Pancreas (tissue), 10 donors: ENCODE measurements around the gene NR1H4. TPM values are rescaled to one million over a fixed set of nuclear protein-coding genes. Genes with fewer than 3 reads are reported as not detected.
"Not testable (repeated sequence)": the region's sequence is repeated elsewhere in the genome, so short reads cannot be mapped to it uniquely, and the experiment has no call there.

Experiments used
- ATAC-seq, 4 donors: fragments of 200-7000 bp; cut with Tn5 transposase; one replicate each; pipeline versions ENCODE4 v1.8.0 to v1.9.1; 2020; ENCODE audit warnings: mild to moderate bottlenecking in 4 of 4, moderate library complexity in 4 of 4
- DNase-seq, 6 donors: peaks; one replicate each; pipeline ENCODE4 v3.0.0-alpha.2; 2020
- FAIRE-seq: peaks from 2 replicates; lab custom pipeline; 2012; peaks lifted over from hg19 to GRCh38; lab: Jason Lieb, UNC
- H3K27ac ChIP-seq, 4 donors: fragments of 200-600 bp; sonication (generic); 1 replicate in 3 of 4; 2 replicates in 1 of 4; pipeline versions ENCODE4 v1.5.0 to v1.8.0; 2020
- H3K27me3 ChIP-seq, 4 donors: fragments of 200-600 bp; one replicate each; pipeline ENCODE4 v1.8.0; 2021
- H3K36me3 ChIP-seq, 3 donors: fragments of 200-600 bp; sonication (generic) in 1 of 3; one replicate each; pipeline versions ENCODE4 v1.5.0 to v1.8.0; 2020 to 2021
- H3K4me1 ChIP-seq, 3 donors: fragments of 200-600 bp; one replicate each; pipeline ENCODE4 v1.8.0; 2021
- H3K4me3 ChIP-seq, 4 donors: fragments of 200-600 bp; sonication (generic) in 2 of 4; one replicate each; pipeline versions ENCODE4 v1.5.0 to v1.8.0; 2020 to 2021
- H3K9me3 ChIP-seq, 4 donors: fragments of 200-600 bp; one replicate each; pipeline ENCODE4 v1.8.0; 2021
- CTCF ChIP-seq, 4 donors: fragments of 200-600 bp; sonication (generic) in 3 of 4; IDR thresholded peaks; one replicate each; pipeline versions ENCODE4 v1.5.0 to v1.8.0; 2021; ENCODE audit warnings: antibody characterized with exemption in 4 of 4
- WGBS, 2 donors: extraction: QIAGEN DNeasy Blood & Tissue Kit; methylation state at CpG; one replicate each; pipeline ENCODE4 v1.1.7; 2013; 5-methylcytosine and 5-hydroxymethylcytosine counted together
- intact Hi-C, 3 donors: fragments of 100-400 bp; cut with DNase I; formaldehyde crosslinking; loops; one replicate each; pipeline versions ENCODE4 v1.11.1 to v1.14.2; 2022
- polyA plus RNA-seq, 2 donors: library from polyadenylated mRNA; stranded (reverse); fragments of 200-250 nt; gene quantifications; one replicate each; pipeline ENCODE4 v1.2.3, GENCODE V29; 2013
- total RNA-seq, 6 donors: library from RNA; stranded (reverse); fragmentation: NEBNext Ultra II Directional in 4 of 6; extraction: Animal tissue kit (Norgen Biotek cat#: 25700) in 4 of 6; gene quantifications; one replicate each; pipeline versions ENCODE4 v1.2.1 to v1.2.4, GENCODE V29; 2021 to 2023
- donor health status: healthy with polysubstance abuse.
- donor health status: DM: no; HTN: no; CAD: no; lungs with moderate emphysema.
- donor health status: DM: no; HTN: no; CAD: no.
- donor health status: control.
- donor health status: control.
- donor health status: Bipolar disorder and iron deficiency.
- donor health status: DM: yes; HTN: yes; CAD: no.
- donor health status: DM: no; HTN: no; CAD: no.
- donor health status: DM: no; HTN: no; CAD: no.
- donor health status: DM: yes; HTN: yes; CAD: no.

The NR1H4 gene
- total and polyA plus RNA-seq, 8 donors, result 1.1 to 9.2 (median 2.8) TPM

DNA sequence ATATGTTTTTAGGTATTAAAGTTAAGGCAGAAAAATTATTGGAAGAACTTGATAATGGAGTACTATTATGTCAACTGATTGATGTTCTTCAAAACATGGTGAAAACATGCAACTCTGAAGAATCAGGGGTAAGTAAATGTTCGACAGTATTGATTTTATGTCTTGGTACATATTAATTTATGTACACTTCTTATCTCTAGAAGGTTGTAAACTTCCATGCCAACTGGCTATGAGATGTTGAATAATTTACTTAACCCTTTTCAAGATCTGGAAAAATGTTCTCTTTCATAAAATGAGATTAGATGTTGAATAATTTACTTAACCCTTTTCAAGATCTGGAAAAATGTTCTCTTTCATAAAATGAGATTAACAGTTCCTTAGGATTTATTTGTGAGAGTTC, 128.0 kb downstream of the NR1H4 start:
- peak; percentile 51 for FAIRE-seq
- no peak for DNase-seq
- no peak overlapping the region for H3K27ac ChIP-seq
- intact Hi-C loops, result no loop called here
- peaks cover 0 to 6% (median 2%) of the 10 kb centered on the region in 4 donors for H3K27me3 ChIP-seq
- peak; percentile 22 to 90 (median 63) for ATAC-seq
- H3K4me1 ChIP-seq, result peaks cover 13 to 14% (median 14%) of the 10 kb centered on the region in 3 donors
- H3K4me3 ChIP-seq, result no peak overlapping the region
- H3K9me3 ChIP-seq, result no peaks in the 10 kb centered on the region
- no peak for TF ChIP-seq CTCF (IDR thresholded peaks at IDR 0.05)
- 5 to 10% methylated on average over 1 of the region's 1 CpG for WGBS, 2 donors
- no peaks in the 10 kb centered on the region for H3K36me3 ChIP-seq

GRCh38 chr12:100602997-100603396, 129.3 kb downstream of the NR1H4 start:
- H3K36me3 ChIP-seq, H3K9me3 ChIP-seq, intact Hi-C loops, FAIRE-seq, DNase-seq, H3K4me3 ChIP-seq, H3K27ac ChIP-seq, ATAC-seq, H3K27me3 ChIP-seq: not testable (repeated sequence)
- 78 to 80% methylated on average over 1 of the region's 1 CpG for WGBS, 2 donors
- H3K4me1 ChIP-seq, result peaks cover 13 to 14% (median 14%) of the 10 kb centered on the region in 3 donors

DNA sequence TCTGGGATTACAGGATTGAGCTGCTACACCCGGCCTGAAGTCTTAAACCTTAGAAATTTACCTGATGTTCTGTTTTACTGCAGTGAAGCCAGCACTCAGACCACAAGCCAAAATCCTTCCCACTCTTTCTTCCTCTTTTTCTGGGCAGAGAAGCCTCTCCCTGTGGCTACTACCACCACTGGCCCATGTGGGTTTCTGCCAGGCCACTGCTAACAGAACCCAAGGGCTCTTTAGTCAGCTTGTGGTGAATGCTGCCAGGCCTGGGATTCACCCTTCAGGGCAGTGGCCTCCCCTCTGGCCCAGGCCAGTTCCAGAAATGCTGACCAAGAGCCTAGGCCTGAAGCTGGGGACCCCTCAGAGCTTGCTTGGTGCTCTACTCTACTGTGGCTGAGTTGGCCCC, 135.1 kb downstream of the NR1H4 start:
- intact Hi-C loops, result no loop called here
- Histone ChIP-seq H3K9me3 (no peaks in the 10 kb centered on the region), H3K36me3 (no peaks in the 10 kb centered on the region), H3K27me3 (no peaks in the 10 kb centered on the region), H3K4me1 (no peaks in the 10 kb centered on the region), H3K4me3 (no peak overlapping the region), H3K27ac (no peak overlapping the region)
- DNase-seq (peak in 1 of 6 donors; percentile 34), FAIRE-seq (no peak), ATAC-seq (peak in 2 of 4 donors; percentile 23 to 72)
- no peak for TF ChIP-seq CTCF (IDR thresholded peaks at IDR 0.05)
- WGBS, 2 donors, result 90 to 100% methylated on average over 1 of the region's 1 CpG

- Histone ChIP-seq H3K4me3 (no peak overlapping the region), H3K9me3 (no peaks in the 10 kb centered on the region), H3K27ac (no peak overlapping the region), H3K27me3 (no peaks in the 10 kb centered on the region), H3K36me3 (no peaks in the 10 kb centered on the region), H3K4me1 (no peaks in the 10 kb centered on the region)
- 91 to 94% methylated on average over 4 of the region's 4 CpGs for WGBS, 2 donors
- DNase-seq, result no peak
- TF ChIP-seq CTCF (IDR thresholded peaks at IDR 0.05), result no peak
- intact Hi-C loops, result no loop called here
- no peak for FAIRE-seq
- ATAC-seq, result no peak
Observed at GRCh38 chr12:100610666-100611430, 137.2 kb downstream of the NR1H4 start.

GRCh38 chr12:100612606-100613005, 138.9 kb downstream of the NR1H4 start:
- H3K36me3 ChIP-seq, result no peaks in the 10 kb centered on the region
- H3K27me3 ChIP-seq, result no peaks in the 10 kb centered on the region
- no peaks in the 10 kb centered on the region for H3K4me1 ChIP-seq
- DNase-seq, result no peak
- no peaks in the 10 kb centered on the region for H3K9me3 ChIP-seq
- WGBS, 2 donors, result 95 to 97% methylated on average over 3 of the region's 3 CpGs
- no peak for ATAC-seq
- H3K27ac ChIP-seq, result no peak overlapping the region
- TF ChIP-seq CTCF (IDR thresholded peaks at IDR 0.05), result no peak
- no peak overlapping the region for H3K4me3 ChIP-seq
- FAIRE-seq, result peak; percentile 51
- intact Hi-C loops, result no loop called here

Other genes starting within 250 kb of the NR1H4 start
- gene DEPDC4, start 206.8 kb upstream of the NR1H4 start, total RNA-seq, result 1 to 10 TPM in 4 of 6 donors, under 1 TPM in 2; 0.82 to 2.2 (median 1.5) TPM
- under 1 TPM; 0.42 to 0.56 TPM for gene DEPDC4, start 206.8 kb upstream of the NR1H4 start, polyA plus RNA-seq
- gene SCYL2, start 206.7 kb upstream of the NR1H4 start, total RNA-seq, result 10 to 100 TPM; 13.3 to 25.0 (median 16.6) TPM
- 10 to 100 TPM in 1 of 2 donors, 1 to 10 TPM in 1; 6.7 to 11.7 TPM for gene SCYL2, start 206.7 kb upstream of the NR1H4 start, polyA plus RNA-seq
- under 1 TPM in 2 of 6 donors, not detected in 4; 0.16 to 0.18 TPM for gene SLC17A8, start 116.8 kb upstream of the NR1H4 start, total RNA-seq
- gene SLC17A8, start 116.8 kb upstream of the NR1H4 start, polyA plus RNA-seq, result not detected
- 1 to 10 TPM in 3 of 6 donors, under 1 TPM in 3; 0.56 to 5.5 (median 1.3) TPM for gene GAS2L3, start 99.8 kb downstream of the NR1H4 start, total RNA-seq
- gene GAS2L3, start 99.8 kb downstream of the NR1H4 start, polyA plus RNA-seq, result under 1 TPM; 0.61 to 0.76 TPM